ENCODE data around the gene NDUFS2.

DNA sequence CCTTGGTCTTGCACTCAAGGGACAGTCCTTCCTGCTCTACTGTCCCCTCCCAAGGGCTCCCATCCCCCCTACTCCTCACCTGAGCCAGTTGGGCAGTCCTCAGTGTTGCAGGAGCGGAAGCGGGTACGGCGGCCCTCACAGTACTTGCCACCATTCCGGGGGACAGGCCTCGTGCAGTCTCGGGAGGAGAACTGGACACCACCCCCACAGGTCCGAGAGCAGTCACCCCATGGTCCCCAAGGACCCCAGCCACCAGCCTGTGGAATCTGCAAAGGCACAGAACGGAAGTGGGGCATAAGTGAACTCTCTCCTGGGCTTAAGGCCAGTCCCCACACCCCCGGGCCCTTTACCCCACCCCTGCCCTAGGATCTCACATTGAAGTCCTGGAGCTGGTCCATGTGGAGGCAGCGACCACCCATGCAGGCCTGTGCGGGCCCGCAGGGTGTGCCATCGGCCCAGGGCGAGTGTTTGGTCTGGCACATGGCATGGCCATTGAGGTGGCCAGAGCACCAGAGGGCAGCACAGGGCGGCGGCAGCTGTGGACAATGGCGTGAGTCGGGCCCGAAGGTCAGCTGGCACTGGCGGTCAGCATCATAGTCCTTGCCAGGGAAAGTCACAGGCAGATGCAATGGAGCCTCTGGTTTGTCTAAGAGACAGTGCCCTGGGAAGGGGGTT is 8.5 kb upstream of the NDUFS2 start:
- TF ChIP-seq CTCF (conservative IDR thresholded peaks at IDR 0.05; ENCODE audit: low read length) (no peak), EZH2phosphoT487 (IDR thresholded peaks at IDR 0.05; ENCODE audit: borderline replicate concordance) (no peak)
